Measurements from ENCODE around the gene GLIS1.
A peak's percentile ranks its signal among the peaks of the same experiment; 100 is the strongest.

GLIS1 gene

GRCh38 chr1:53587252-53587988 lies 151.5 kb downstream of the GLIS1 start:
- no peak for DNase-seq

- no peak for DNase-seq
Observed at GRCh38 chr1:53586765-53587164, 152.2 kb downstream of the GLIS1 start.

- no peak for DNase-seq
Observed at GRCh38 chr1:53585565-53585964, 153.4 kb downstream of the GLIS1 start.

GRCh38 chr1:53585129-53585528 lies 153.8 kb downstream of the GLIS1 start:
- peak in 3 of 6 experiments; percentile 5 to 16 (median 15) for DNase-seq

GRCh38 chr1:53584777-53585107 lies 154.2 kb downstream of the GLIS1 start:
- no peak for DNase-seq

- DNase-seq = no peak
Observed at GRCh38 chr1:53583868-53584776, 154.8 kb downstream of the GLIS1 start.

GRCh38 chr1:53583021-53583867 lies 155.7 kb downstream of the GLIS1 start:
- no peak for DNase-seq

- DNase-seq = no peak
Observed at GRCh38 chr1:53582211-53583020, 156.5 kb downstream of the GLIS1 start.

GRCh38 chr1:53581476-53581875 lies 157.5 kb downstream of the GLIS1 start:
- DNase-seq = no peak

- DNase-seq = no peak
Observed at GRCh38 chr1:53580739-53581475, 158.1 kb downstream of the GLIS1 start.

- no peak for DNase-seq
Observed at GRCh38 chr1:53580009-53580400, 159.0 kb downstream of the GLIS1 start.

- no peak for DNase-seq
Observed at GRCh38 chr1:53579221-53580008, 159.5 kb downstream of the GLIS1 start.

- DNase-seq = no peak
Observed at GRCh38 chr1:53578358-53578757, 160.6 kb downstream of the GLIS1 start.

GRCh38 chr1:53577761-53578100 lies 161.2 kb downstream of the GLIS1 start:
- DNase-seq = no peak

- no peak for DNase-seq
Observed at GRCh38 chr1:53576866-53577760, 161.9 kb downstream of the GLIS1 start.

- DNase-seq = no peak
Observed at GRCh38 chr1:53576381-53576801, 162.6 kb downstream of the GLIS1 start.

GRCh38 chr1:53575955-53576320 lies 163.0 kb downstream of the GLIS1 start:
- DNase-seq = no peak

GRCh38 chr1:53575141-53575954 lies 163.6 kb downstream of the GLIS1 start:
- DNase-seq = no peak

GRCh38 chr1:53574621-53575020 lies 164.3 kb downstream of the GLIS1 start:
- DNase-seq = no peak
